ENCODE results near the gene PSMG4. TPM values are rescaled to one million over a fixed set of nuclear protein-coding genes. Genes with fewer than 3 reads are reported as not detected.
A peak's percentile ranks its signal among the peaks of the same experiment; 100 is the strongest.

The PSMG4 gene
- total and polyA plus RNA-seq, 9 of the 15 experiments (the other 6 are each of a cell fraction or from before 2014, with no cell fraction given) = 12.9 to 185 (median 52.0) TPM

DNA sequence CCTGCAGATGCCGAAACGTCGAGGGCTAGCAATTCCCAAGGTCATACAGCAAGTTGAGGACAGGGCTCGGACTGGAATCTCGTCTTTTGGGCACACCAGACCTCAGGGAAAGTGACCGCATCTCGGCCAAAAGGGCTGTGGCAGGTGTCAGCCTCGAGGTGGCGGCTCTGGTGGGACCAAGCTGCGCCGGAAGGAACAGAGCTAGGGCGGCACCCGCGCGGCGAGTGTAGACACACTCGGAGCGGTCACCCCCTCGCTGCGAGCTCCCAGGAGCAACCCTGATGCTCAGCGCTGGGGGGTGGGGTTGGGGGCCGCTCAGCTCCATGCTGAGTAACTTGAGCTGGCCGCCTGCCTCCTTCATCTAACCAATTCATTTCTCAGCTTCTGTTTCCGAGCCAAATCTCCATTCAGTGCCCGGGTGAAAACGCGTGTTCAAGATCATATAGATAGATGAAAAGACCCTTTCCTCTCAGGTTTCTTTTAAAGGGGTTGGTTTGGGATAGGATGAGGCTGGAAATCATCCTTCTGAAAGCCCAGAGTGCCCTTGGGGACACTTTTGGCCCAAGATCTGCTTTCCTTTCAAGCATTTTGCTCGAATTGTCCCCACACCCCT is 29.1 kb upstream of the PSMG4 start (continued):
- TF ChIP-seq, protein P1, sequence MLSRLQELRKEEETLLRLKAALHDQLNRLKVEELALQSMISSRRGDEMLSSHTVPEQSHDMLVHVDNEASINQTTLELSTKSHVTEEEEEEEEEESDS (CRISPR knock-in tag; IDR thresholded peaks at IDR 0.05) = no peak
- no peak for TF ChIP-seq SMARCC2 (IDR thresholded peaks at IDR 0.05; ENCODE audit: low read depth)
- TF ChIP-seq CTBP1 (IDR thresholded peaks at IDR 0.05; ENCODE audit: borderline replicate concordance) = peak; percentile 58
- peak; percentile 29; the same call in 1 of the 2 replicates for TF ChIP-seq ZSCAN32 (CRISPR knock-in tag; IDR thresholded peaks at IDR 0.05)
- no peak for TF ChIP-seq ATF1 (CRISPR knock-in tag; IDR thresholded peaks at IDR 0.05)
- TF ChIP-seq ATF1 (tag; IDR thresholded peaks at IDR 0.05) = no peak
- TF ChIP-seq ETV5 (CRISPR knock-in tag; IDR thresholded peaks at IDR 0.05; ENCODE audit: low read depth) = 0 out of 2 replicates have a peak, but pooled peaks have one; percentile 37
- TF ChIP-seq, protein P2, sequence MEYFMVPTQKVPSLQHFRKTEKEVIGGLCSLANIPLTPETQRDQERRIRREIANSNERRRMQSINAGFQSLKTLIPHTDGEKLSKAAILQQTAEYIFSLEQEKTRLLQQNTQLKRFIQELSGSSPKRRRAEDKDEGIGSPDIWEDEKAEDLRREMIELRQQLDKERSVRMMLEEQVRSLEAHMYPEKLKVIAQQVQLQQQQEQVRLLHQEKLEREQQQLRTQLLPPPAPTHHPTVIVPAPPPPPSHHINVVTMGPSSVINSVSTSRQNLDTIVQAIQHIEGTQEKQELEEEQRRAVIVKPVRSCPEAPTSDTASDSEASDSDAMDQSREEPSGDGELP (CRISPR knock-in tag; IDR thresholded peaks at IDR 0.05; ENCODE audit: borderline replicate concordance) = peak; percentile 22; the same call in 1 of the 2 replicates
- no peak for TF ChIP-seq TAF15 (IDR thresholded peaks at IDR 0.05; ENCODE audit: low read depth, low read length)
- peak; percentile 54 for TF ChIP-seq ETV1 (tag; conservative IDR thresholded peaks at IDR 0.05; ENCODE audit: low read depth)
- TF ChIP-seq, protein P3, sequence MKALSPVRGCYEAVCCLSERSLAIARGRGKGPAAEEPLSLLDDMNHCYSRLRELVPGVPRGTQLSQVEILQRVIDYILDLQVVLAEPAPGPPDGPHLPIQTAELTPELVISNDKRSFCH (CRISPR knock-in tag; IDR thresholded peaks at IDR 0.05) = no peak
- TF ChIP-seq, protein P3 (tag; IDR thresholded peaks at IDR 0.05) = no peak
- TF ChIP-seq CHD1 (IDR thresholded peaks at IDR 0.05; ENCODE audit: low read length) = no peak
- TF ChIP-seq RB1 (IDR thresholded peaks at IDR 0.05; ENCODE audit: low read depth) = peak; percentile 48; the same call in 1 of the 2 replicates
- TF ChIP-seq, protein P4, sequence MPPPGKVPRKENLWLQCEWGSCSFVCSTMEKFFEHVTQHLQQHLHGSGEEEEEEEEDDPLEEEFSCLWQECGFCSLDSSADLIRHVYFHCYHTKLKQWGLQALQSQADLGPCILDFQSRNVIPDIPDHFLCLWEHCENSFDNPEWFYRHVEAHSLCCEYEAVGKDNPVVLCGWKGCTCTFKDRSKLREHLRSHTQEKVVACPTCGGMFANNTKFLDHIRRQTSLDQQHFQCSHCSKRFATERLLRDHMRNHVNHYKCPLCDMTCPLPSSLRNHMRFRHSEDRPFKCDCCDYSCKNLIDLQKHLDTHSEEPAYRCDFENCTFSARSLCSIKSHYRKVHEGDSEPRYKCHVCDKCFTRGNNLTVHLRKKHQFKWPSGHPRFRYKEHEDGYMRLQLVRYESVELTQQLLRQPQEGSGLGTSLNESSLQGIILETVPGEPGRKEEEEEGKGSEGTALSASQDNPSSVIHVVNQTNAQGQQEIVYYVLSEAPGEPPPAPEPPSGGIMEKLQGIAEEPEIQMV (tag; conservative IDR thresholded peaks at IDR 0.05; ENCODE audit: low read depth) = no peak
- TF ChIP-seq, protein P5, sequence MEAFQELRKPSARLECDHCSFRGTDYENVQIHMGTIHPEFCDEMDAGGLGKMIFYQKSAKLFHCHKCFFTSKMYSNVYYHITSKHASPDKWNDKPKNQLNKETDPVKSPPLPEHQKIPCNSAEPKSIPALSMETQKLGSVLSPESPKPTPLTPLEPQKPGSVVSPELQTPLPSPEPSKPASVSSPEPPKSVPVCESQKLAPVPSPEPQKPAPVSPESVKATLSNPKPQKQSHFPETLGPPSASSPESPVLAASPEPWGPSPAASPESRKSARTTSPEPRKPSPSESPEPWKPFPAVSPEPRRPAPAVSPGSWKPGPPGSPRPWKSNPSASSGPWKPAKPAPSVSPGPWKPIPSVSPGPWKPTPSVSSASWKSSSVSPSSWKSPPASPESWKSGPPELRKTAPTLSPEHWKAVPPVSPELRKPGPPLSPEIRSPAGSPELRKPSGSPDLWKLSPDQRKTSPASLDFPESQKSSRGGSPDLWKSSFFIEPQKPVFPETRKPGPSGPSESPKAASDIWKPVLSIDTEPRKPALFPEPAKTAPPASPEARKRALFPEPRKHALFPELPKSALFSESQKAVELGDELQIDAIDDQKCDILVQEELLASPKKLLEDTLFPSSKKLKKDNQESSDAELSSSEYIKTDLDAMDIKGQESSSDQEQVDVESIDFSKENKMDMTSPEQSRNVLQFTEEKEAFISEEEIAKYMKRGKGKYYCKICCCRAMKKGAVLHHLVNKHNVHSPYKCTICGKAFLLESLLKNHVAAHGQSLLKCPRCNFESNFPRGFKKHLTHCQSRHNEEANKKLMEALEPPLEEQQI (IDR thresholded peaks at IDR 0.05) = no peak
- TF ChIP-seq, protein P6, sequence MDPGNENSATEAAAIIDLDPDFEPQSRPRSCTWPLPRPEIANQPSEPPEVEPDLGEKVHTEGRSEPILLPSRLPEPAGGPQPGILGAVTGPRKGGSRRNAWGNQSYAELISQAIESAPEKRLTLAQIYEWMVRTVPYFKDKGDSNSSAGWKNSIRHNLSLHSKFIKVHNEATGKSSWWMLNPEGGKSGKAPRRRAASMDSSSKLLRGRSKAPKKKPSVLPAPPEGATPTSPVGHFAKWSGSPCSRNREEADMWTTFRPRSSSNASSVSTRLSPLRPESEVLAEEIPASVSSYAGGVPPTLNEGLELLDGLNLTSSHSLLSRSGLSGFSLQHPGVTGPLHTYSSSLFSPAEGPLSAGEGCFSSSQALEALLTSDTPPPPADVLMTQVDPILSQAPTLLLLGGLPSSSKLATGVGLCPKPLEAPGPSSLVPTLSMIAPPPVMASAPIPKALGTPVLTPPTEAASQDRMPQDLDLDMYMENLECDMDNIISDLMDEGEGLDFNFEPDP (CRISPR knock-in tag; IDR thresholded peaks at IDR 0.05) = no peak
- TF ChIP-seq DACH1 (IDR thresholded peaks at IDR 0.05; ENCODE audit: partially characterized antibody) = no peak
- no peak for TF ChIP-seq SETDB1 (IDR thresholded peaks at IDR 0.05; ENCODE audit: low read length)
- TF ChIP-seq ZFPM2 (CRISPR knock-in tag; IDR thresholded peaks at IDR 0.05) = no peak
